ENCODE measurements around the gene THEMIS. TPM values are rescaled to one million over a fixed set of nuclear protein-coding genes. Genes with fewer than 3 reads are reported as not detected.

The THEMIS gene
- total RNA-seq, 4 donors from 2014 or later = 0.68 to 1.8 (median 1.4) TPM

- intact Hi-C loops (cut with DNase I) = no loop called here
- no peaks in the 10 kb centered on the region for H3K4me1 ChIP-seq
- no peaks in the 10 kb centered on the region for H3K36me3 ChIP-seq
- H3K27ac ChIP-seq = no peak overlapping the region
- 82 to 86% methylated on average over 4 of the region's 4 CpGs for WGBS, 2 donors
- no peak overlapping the region for H3K4me3 ChIP-seq (replicated peaks in 1 of 3)
- no peak for DNase-seq
- TF ChIP-seq CTCF (IDR thresholded peaks at IDR 0.05) (no peak), POLR2A (IDR thresholded peaks at IDR 0.05) (no peak)
- H3K9me3 ChIP-seq = no peaks in the 10 kb centered on the region
- H3K27me3 ChIP-seq = no peaks in the 10 kb centered on the region
Observed at GRCh38 chr6:127816643-127817042, 84.2 kb downstream of the THEMIS start.

GRCh38 chr6:127813699-127814027 lies 87.2 kb downstream of the THEMIS start:
- Histone ChIP-seq H3K4me1 (no peaks in the 10 kb centered on the region), H3K27me3 (no peaks in the 10 kb centered on the region), H3K4me3 (replicated peaks in 1 of 3) (no peak overlapping the region), H3K27ac (no peak overlapping the region), H3K36me3 (no peaks in the 10 kb centered on the region), H3K9me3 (no peaks in the 10 kb centered on the region)
- intact Hi-C loops (cut with DNase I) = no loop called here
- DNase-seq = no peak
- no peak for TF ChIP-seq POLR2A (IDR thresholded peaks at IDR 0.05)
- no peak for TF ChIP-seq CTCF (IDR thresholded peaks at IDR 0.05)
- 89% methylated on average over 5 of the region's 5 CpGs for WGBS, 2 donors

- WGBS, 2 donors = 84 to 86% methylated on average over 16 of the region's 16 CpGs
- intact Hi-C loops (cut with DNase I) = no loop called here
- Histone ChIP-seq H3K9me3 (no peaks in the 10 kb centered on the region), H3K4me3 (replicated peaks in 1 of 3) (no peak overlapping the region), H3K27ac (no peak overlapping the region), H3K36me3 (no peaks in the 10 kb centered on the region), H3K4me1 (no peaks in the 10 kb centered on the region), H3K27me3 (no peaks in the 10 kb centered on the region)
- TF ChIP-seq CTCF (IDR thresholded peaks at IDR 0.05) (no peak), POLR2A (IDR thresholded peaks at IDR 0.05) (no peak)
- DNase-seq = no peak
Observed at GRCh38 chr6:127812985-127813698, 87.7 kb downstream of the THEMIS start.

GRCh38 chr6:127811900-127812570 lies 88.8 kb downstream of the THEMIS start:
- intact Hi-C loops (cut with DNase I) = no loop called here
- Histone ChIP-seq H3K4me3 (replicated peaks in 1 of 3) (no peak overlapping the region), H3K9me3 (no peaks in the 10 kb centered on the region), H3K27ac (no peak overlapping the region), H3K27me3 (no peaks in the 10 kb centered on the region), H3K36me3 (no peaks in the 10 kb centered on the region), H3K4me1 (no peaks in the 10 kb centered on the region)
- 59% methylated on average over 4 of the region's 4 CpGs for WGBS, 2 donors
- DNase-seq = no peak
- no peak for TF ChIP-seq CTCF (IDR thresholded peaks at IDR 0.05)
- TF ChIP-seq POLR2A (IDR thresholded peaks at IDR 0.05) = no peak

- intact Hi-C loops (cut with DNase I) = no loop called here
Observed at GRCh38 chr6:127807806-127808517, 92.9 kb downstream of the THEMIS start.

More at GRCh38 chr6:127807806-127808517, 92.9 kb downstream of the THEMIS start:
- no peaks in the 10 kb centered on the region for H3K36me3 ChIP-seq
- no peaks in the 10 kb centered on the region for H3K9me3 ChIP-seq
- H3K27ac ChIP-seq = no peak overlapping the region
- WGBS, 2 donors = 82 to 86% methylated on average over 4 of the region's 4 CpGs
- no peak for TF ChIP-seq POLR2A (IDR thresholded peaks at IDR 0.05)
- no peak for TF ChIP-seq CTCF (IDR thresholded peaks at IDR 0.05)
- no peak overlapping the region for H3K4me3 ChIP-seq (replicated peaks in 1 of 3)
- no peak for DNase-seq
- H3K27me3 ChIP-seq = no peaks in the 10 kb centered on the region
- H3K4me1 ChIP-seq = no peaks in the 10 kb centered on the region
